ENCODE data around the gene ELAVL2. TPM values are rescaled to one million over a fixed set of nuclear protein-coding genes. Genes with fewer than 3 reads are reported as not detected.

Gene ELAVL2
- total and polyA plus RNA-seq, 4 donors = 0.02 to 1.7 TPM; not detected in 2

- H3K9ac ChIP-seq (ENCODE audit: insufficient read depth in 1 of 2, low read length in 2 of 2) = no peak overlapping the region
- H3K4me1 ChIP-seq (ENCODE audit: control insufficient read depth in 5 of 5, insufficient read depth in 5 of 5, low read length in 5 of 5) = peaks cover 0 to 4% (median 2%) of the 10 kb centered on the region in 5 donors
- H3K36me3 ChIP-seq (ENCODE audit: control insufficient read depth in 4 of 4, insufficient read depth in 4 of 4, low read length in 4 of 4) = no peaks in the 10 kb centered on the region
- H3K9me3 ChIP-seq (ENCODE audit: control insufficient read depth in 4 of 4, insufficient read depth in 3 of 4, low read length in 3 of 4) = no peaks in the 10 kb centered on the region
- H3K27ac ChIP-seq (ENCODE audit: low read depth in 1 of 2, low read length in 1 of 2) = no peak overlapping the region
- WGBS, 2 donors = 84 to 85% methylated on average over 3 of the region's 3 CpGs
- ATAC-seq (ENCODE audit: insufficient read depth, low FRiP score) = no peak
- no peak overlapping the region for H3K4me3 ChIP-seq
- no peak for DNase-seq
- H3K27me3 ChIP-seq (ENCODE audit: control insufficient read depth in 3 of 3, insufficient read depth in 3 of 3, low read length in 2 of 3) = no peaks in the 10 kb centered on the region
- TF ChIP-seq CTCF (IDR thresholded peaks at IDR 0.05; ENCODE audit: control extremely low read depth, extremely low read depth) = no peak
Measured at GRCh38 chr9:23764219-23764618, 61.8 kb downstream of the ELAVL2 start.

GRCh38 chr9:23754551-23754950 lies 71.5 kb downstream of the ELAVL2 start:
- no peak for ATAC-seq (ENCODE audit: insufficient read depth, low FRiP score)
- 85 to 87% methylated on average over 5 of the region's 5 CpGs for WGBS, 2 donors
- no peak overlapping the region for H3K4me3 ChIP-seq
- no peaks in the 10 kb centered on the region for H3K36me3 ChIP-seq (ENCODE audit: control insufficient read depth in 4 of 4, insufficient read depth in 4 of 4, low read length in 4 of 4)
- no peaks in the 10 kb centered on the region for H3K9me3 ChIP-seq (ENCODE audit: control insufficient read depth in 4 of 4, insufficient read depth in 3 of 4, low read length in 3 of 4)
- no peaks in the 10 kb centered on the region for H3K4me1 ChIP-seq (ENCODE audit: control insufficient read depth in 5 of 5, insufficient read depth in 5 of 5, low read length in 5 of 5)
- no peak overlapping the region for H3K9ac ChIP-seq (ENCODE audit: insufficient read depth in 1 of 2, low read length in 2 of 2)
- no peak for TF ChIP-seq CTCF (IDR thresholded peaks at IDR 0.05; ENCODE audit: control extremely low read depth, extremely low read depth)
- DNase-seq = no peak
- H3K27me3 ChIP-seq (ENCODE audit: control insufficient read depth in 3 of 3, insufficient read depth in 3 of 3, low read length in 2 of 3) = no peaks in the 10 kb centered on the region
- H3K27ac ChIP-seq (ENCODE audit: low read depth in 1 of 2, low read length in 1 of 2) = no peak overlapping the region

- Histone ChIP-seq H3K36me3 (ENCODE audit: control insufficient read depth in 4 of 4, insufficient read depth in 4 of 4, low read length in 4 of 4) (no peaks in the 10 kb centered on the region), H3K4me1 (ENCODE audit: control insufficient read depth in 5 of 5, insufficient read depth in 5 of 5, low read length in 5 of 5) (peaks cover 0 to 3% (median 0%) of the 10 kb centered on the region in 5 donors), H3K9ac (ENCODE audit: insufficient read depth in 1 of 2, low read length in 2 of 2) (no peak overlapping the region), H3K4me3 (no peak overlapping the region), H3K27me3 (ENCODE audit: control insufficient read depth in 3 of 3, insufficient read depth in 3 of 3, low read length in 2 of 3) (peaks cover 0 to 2% (median 0%) of the 10 kb centered on the region in 3 donors), H3K9me3 (ENCODE audit: control insufficient read depth in 4 of 4, insufficient read depth in 3 of 4, low read length in 3 of 4) (no peaks in the 10 kb centered on the region), H3K27ac (ENCODE audit: low read depth in 1 of 2, low read length in 1 of 2) (no peak overlapping the region)
- ATAC-seq (ENCODE audit: insufficient read depth, low FRiP score) = no peak
- TF ChIP-seq CTCF (IDR thresholded peaks at IDR 0.05; ENCODE audit: control extremely low read depth, extremely low read depth) = no peak
- 57 to 74% methylated on average over 4 of the region's 4 CpGs for WGBS, 2 donors
- no peak for DNase-seq
Measured at GRCh38 chr9:23752859-23753258, 73.2 kb downstream of the ELAVL2 start.

GRCh38 chr9:23751633-23752032 lies 74.4 kb downstream of the ELAVL2 start:
- 90 to 94% methylated on average over 4 of the region's 4 CpGs for WGBS, 2 donors
- no peaks in the 10 kb centered on the region for H3K36me3 ChIP-seq (ENCODE audit: control insufficient read depth in 4 of 4, insufficient read depth in 4 of 4, low read length in 4 of 4)
- H3K9me3 ChIP-seq (ENCODE audit: control insufficient read depth in 4 of 4, insufficient read depth in 3 of 4, low read length in 3 of 4) = no peaks in the 10 kb centered on the region
- H3K27ac ChIP-seq (ENCODE audit: low read depth in 1 of 2, low read length in 1 of 2) = no peak overlapping the region
- ATAC-seq (ENCODE audit: insufficient read depth, low FRiP score) = no peak
- no peak overlapping the region for H3K9ac ChIP-seq (ENCODE audit: insufficient read depth in 1 of 2, low read length in 2 of 2)
- peaks cover 0 to 2% (median 0%) of the 10 kb centered on the region in 3 donors for H3K27me3 ChIP-seq (ENCODE audit: control insufficient read depth in 3 of 3, insufficient read depth in 3 of 3, low read length in 2 of 3)
- DNase-seq = no peak
- no peak overlapping the region for H3K4me3 ChIP-seq
- no peak for TF ChIP-seq CTCF (IDR thresholded peaks at IDR 0.05; ENCODE audit: control extremely low read depth, extremely low read depth)
- H3K4me1 ChIP-seq (ENCODE audit: control insufficient read depth in 5 of 5, insufficient read depth in 5 of 5, low read length in 5 of 5) = peaks cover 0 to 5% (median 3%) of the 10 kb centered on the region in 5 donors
